ENCODE results near the gene NDNF.

Gene NDNF

DNA sequence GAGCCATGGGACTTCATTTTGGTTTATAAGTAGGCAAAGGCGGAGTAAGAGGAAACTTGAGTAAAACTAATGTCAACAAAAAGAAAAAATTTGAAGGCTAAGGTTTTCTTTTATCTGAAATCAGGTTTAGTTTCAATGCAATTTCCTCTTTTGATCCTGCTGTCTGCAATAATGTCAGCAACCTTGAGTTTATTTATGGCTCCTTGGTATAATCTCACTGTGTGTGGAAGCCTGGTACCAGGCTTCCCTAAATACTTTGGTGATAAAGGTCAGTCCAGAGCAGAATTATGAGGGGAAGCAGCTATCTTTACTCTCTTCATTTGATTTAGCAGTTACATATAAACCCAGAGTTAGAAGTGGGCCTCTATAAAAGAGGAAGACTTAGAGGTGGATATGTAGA is 57.8 kb downstream of the NDNF start:
- DNase-seq (ENCODE audit: low read depth) = no peak

GRCh38 chr4:121011780-121012340 is 60.5 kb downstream of the NDNF start:
- DNase-seq (ENCODE audit: low read depth) = no peak

DNA sequence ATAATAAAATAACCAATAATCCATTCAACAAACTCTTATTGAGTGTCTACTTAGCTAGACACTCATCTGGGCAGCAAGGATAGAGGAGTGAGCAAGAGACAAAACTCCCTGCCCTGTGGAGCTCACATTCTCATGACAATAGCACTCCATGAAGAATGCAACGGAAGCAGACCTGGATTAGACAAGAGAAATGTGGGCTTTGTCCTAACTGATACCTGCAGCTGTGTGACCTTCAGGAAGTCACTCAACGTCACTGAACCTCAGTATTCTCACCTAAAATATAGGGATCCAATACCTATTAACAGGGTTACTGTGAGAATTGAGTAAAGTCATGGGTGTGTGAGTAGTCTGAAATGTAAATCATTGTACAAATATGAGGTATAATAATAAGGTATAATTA is 61.2 kb downstream of the NDNF start:
- no peak for DNase-seq (ENCODE audit: low read depth)

GRCh38 chr4:121009578-121010478 is 62.5 kb downstream of the NDNF start:
- no peak for DNase-seq (ENCODE audit: low read depth)

GRCh38 chr4:121007660-121008059 is 64.7 kb downstream of the NDNF start:
- no peak for DNase-seq (ENCODE audit: low read depth)

DNA sequence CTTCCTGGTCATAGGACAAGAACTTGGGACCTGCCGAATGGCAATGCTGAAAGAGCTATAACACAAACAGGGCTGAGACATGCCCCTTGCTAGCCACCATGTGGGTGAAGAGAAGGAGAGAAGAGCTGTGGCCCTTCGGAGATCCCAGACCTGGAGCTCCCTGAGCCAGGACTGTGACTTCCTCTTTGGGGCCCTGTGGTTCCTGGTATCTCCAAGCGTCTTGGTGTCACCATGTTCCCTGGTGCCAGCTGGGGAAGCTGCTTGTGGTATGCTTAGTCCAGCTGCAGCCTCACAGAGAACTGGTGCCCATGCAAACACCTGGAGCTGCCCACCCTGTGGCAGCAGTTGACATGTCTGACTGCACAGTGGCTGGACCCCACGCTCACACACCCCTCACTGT is 68.5 kb downstream of the NDNF start:
- no peak for DNase-seq (ENCODE audit: low read depth)

GRCh38 chr4:120995266-120996010 is 76.9 kb downstream of the NDNF start:
- DNase-seq (ENCODE audit: low read depth) = no peak

- no peak for DNase-seq (ENCODE audit: low read depth)
These were observed 77.8 kb downstream of the NDNF start for GRCh38 chr4:120994521-120994920.

DNA sequence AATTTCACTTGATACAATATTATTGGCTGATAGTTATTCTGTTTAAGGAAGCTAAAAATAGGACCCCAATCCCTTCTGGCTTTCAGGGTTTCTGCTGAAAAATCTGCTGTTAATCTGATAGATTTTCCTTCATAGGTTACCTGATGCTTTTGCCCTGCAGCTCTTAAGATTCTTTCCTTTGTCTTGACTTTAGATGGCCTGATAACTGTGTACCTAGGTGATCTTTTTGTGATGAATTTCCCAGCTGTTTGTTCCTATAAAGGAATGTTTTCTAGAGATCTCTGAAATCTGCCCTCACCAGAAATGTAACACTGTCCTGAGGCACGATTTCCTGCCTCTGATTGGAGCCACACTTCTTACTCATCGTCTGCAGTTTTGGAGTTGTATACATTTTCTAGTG is 80.5 kb downstream of the NDNF start:
- no peak for DNase-seq (ENCODE audit: low read depth)

DNA sequence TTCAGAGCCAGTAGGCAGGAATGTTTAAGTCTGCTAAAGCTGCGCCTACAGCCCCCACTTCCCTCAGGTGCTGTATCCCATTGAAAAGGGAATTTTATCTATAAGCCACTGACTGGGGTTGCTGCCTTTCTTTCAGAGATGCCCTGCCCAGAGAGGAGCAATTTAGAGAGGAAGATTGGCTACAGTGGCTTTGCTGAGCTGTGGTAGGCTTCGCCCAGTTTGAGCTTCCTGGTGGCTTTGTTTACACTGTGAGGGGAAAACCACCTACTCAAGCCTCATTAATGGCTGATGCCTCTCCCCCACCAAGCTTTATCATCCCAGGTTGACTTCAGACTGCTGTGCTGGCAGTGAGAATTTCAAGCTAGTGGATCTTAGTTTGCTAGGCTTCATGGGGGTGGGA is 82.1 kb downstream of the NDNF start:
- no peak for DNase-seq (ENCODE audit: low read depth)
